CD4-positive, alpha-beta T cell treated with Interleukin-15 for 4 hours (primary cell): ENCODE data around the gene IDH3B.

Experiments
- DNase-seq: peaks from one replicate; pipeline ENCODE4 v3.0.0-alpha.2; 2020; ENCODE audit warnings: low spot score

The IDH3B gene

DNA sequence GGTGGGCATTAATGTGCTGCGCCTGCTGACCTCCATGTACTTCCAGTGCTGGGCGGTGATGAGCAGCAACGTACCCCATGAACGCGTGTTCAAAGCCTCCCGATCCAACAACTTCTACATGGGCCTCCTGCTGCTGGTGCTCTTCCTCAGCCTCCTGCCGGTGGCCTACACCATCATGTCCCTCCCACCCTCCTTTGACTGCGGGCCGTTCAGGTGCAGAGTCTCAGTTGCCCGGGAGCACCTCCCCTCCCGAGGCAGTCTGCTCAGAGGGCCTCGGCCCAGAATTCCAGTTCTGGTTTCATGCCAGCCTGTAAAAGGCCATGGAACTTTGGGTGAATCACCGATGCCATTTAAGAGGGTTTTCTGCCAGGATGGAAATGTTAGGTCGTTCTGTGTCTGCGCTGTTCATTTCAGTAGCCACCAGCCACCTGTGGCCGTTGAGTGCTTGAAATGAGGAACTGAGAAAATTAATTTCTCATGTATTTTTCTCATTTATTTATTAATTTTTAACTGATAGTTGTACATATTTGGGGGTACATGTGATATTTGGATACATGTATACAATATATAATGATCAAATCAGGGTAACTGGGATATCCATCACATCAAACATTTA is 46.8 kb downstream of the IDH3B start:
- no peak for DNase-seq

DNA sequence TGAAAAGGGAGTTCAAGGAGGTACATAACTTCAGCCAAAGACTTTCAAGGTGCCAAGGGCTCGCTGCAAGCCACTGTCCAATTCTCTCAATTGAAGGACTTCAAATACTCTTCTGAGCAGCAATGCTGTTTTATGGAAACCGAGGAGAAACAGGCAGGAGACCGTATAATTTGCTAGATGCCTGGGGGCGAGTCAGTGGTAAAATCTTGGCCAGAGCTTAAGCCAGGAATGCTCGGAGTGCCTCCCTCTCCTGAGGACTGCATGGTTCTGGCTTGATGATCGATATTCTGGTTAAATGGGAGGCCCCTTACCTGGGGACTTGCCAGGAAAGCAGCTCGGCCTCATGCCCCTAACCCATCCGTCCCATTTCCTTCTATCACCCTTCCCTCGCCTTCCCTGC is 47.4 kb downstream of the IDH3B start:
- no peak for DNase-seq

DNA sequence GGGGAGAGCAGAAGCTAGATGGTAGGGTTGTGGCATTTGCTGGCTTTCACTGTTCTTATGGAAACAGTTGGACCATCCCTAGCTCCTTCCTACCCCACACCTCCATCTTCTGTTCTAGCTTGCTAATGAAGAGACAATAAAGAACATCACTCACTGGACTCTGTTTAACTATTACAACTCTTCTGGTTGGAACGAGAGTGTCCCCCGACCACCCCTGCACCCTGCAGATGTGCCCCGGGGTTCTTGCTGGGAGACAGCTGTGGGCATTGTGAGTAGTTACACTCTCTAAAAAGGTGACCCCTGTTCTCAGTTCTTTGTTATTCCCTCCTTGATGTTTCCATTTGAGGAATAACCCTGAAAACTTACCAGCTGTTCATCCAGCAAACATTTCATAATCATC is 51.9 kb downstream of the IDH3B start:
- no peak for DNase-seq

DNA sequence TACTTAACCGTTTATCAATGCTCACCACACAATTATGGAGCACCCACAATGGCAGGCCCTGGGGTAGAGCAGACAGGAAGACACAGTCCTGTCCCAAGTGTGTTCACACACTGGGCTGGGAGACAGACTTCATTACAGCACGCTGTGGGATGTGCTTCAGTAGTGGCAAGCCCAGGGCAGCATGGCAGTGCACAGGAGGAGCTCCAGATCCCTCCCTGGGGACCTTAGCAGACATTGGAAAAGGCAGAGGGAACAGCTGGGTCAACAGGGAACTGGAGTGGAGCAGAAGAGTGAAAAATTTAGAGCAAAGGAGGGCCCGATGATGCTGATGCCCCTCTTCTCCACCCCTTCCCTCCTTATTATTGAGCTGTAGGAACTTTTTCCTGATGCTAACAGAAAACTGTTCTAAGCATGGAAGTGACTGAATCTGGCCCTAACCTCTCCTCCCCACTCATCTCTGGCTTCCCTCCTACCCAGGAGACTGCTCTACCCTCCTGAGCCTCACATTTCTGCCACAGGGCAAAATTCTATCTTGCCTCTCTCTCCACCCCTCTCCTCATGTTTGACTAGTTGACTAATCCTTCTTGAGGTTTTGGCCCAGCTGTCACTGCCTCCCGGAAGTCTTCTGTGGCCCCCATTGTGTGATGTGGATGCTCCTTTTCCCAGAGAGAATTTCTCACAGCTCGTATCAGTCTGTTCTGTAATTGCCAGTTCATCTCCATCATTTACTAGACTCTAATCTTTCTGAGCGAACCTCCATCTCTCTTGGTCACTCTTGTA is 52.9 kb downstream of the IDH3B start:
- DNase-seq: no peak

DNA sequence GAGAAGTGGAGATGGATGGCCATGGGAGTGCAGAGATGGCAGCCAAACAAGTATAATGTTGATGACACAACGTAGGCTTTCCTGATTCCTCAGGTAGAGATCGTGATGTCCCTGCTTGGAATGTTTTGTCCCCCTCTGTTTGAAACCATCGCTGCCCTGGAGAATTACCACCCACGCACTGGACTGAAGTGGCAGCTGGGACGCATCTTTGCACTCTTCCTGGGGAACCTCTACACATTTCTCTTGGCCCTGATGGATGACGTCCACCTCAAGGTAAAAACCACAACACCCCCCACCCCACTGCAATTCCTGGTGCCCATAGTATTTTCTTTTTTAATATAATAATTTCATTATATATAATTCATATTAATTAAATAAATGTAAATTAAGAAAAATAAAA is 53.7 kb downstream of the IDH3B start:
- DNase-seq: no peak
